MM.1S (cell line): ENCODE data around the gene BCAS3.

Source experiments
- DNase-seq: peaks from one replicate; pipeline ENCODE4 v3.0.0-alpha.2; 2015
- H2AFZ ChIP-seq: fragments of 300-600 bp; sonication (generic); 2 replicates; pipeline ENCODE4 v1.6.0; 2016; ENCODE audit warnings: antibody characterized with exemption, low read length
- H3F3A ChIP-seq: fragments of 300-600 bp; sonication (generic); 2 replicates; pipeline ENCODE4 v1.6.1; 2016; ENCODE audit warnings: mild to moderate bottlenecking, antibody characterized with exemption, low read length, moderate library complexity, mixed read lengths; ENCODE audit not compliant: insufficient read depth
- H3K27ac ChIP-seq: fragments of 300-600 bp; sonication (generic); 2 replicates; pipeline ENCODE4 v1.5.1; 2016; ENCODE audit warnings: mild to moderate bottlenecking, low read length
- H3K27me3 ChIP-seq: fragments of 300-600 bp; sonication (generic); replicated peaks from 2 replicates; pipeline ENCODE4 v1.6.0; 2016; ENCODE audit warnings: low read length; ENCODE audit not compliant: insufficient read depth
- H3K36me3 ChIP-seq: fragments of 300-600 bp; sonication (generic); replicated peaks from 2 replicates; pipeline ENCODE4 v1.6.1; 2016; ENCODE audit warnings: mild to moderate bottlenecking, low read length, mixed read lengths; ENCODE audit not compliant: insufficient read depth
- H3K4me1 ChIP-seq: fragments of 300-600 bp; sonication (generic); 2 replicates; pipeline ENCODE4 v1.6.1; 2016; ENCODE audit warnings: low read length, mixed read lengths
- H3K4me2 ChIP-seq: fragments of 300-600 bp; sonication (generic); 2 replicates; pipeline ENCODE4 v1.6.0; 2016; ENCODE audit warnings: low read depth, low read length
- H3K4me3 ChIP-seq: fragments of 300-600 bp; sonication (generic); 2 replicates; pipeline ENCODE4 v1.5.1; 2016; ENCODE audit warnings: low read length, mixed read lengths
- H3K79me2 ChIP-seq: fragments of 300-600 bp; sonication (generic); 2 replicates; pipeline ENCODE4 v1.6.1; 2016; ENCODE audit warnings: mixed run types, low read length, mixed read lengths
- H3K9ac ChIP-seq: fragments of 300-600 bp; sonication (generic); 2 replicates; pipeline ENCODE4 v1.6.1; 2016; ENCODE audit warnings: low read length, mixed read lengths
- H3K9me2 ChIP-seq: fragments of 300-600 bp; sonication (generic); replicated peaks from 2 replicates; pipeline ENCODE4 v1.6.1; 2016; ENCODE audit warnings: mild to moderate bottlenecking, low read length, mixed read lengths; ENCODE audit not compliant: insufficient read depth
- H3K9me3 ChIP-seq: fragments of 300-600 bp; sonication (generic); replicated peaks from 2 replicates; pipeline ENCODE4 v1.6.1; 2016; ENCODE audit warnings: mild to moderate bottlenecking, low read length, mixed read lengths; ENCODE audit not compliant: insufficient read depth
- H4K20me1 ChIP-seq: fragments of 300-600 bp; sonication (generic); 2 replicates; pipeline ENCODE4 v1.6.1; 2016; ENCODE audit warnings: mild to moderate bottlenecking, low read length, moderate library complexity, mixed read lengths; ENCODE audit not compliant: insufficient read depth
- EZH2 ChIP-seq: fragments of 300-600 bp; sonication (generic); optimal IDR thresholded peaks from 2 replicates; pipeline ENCODE3; 2017; ENCODE audit warnings: low read depth, mild to moderate bottlenecking, antibody characterized with exemption, low read length, mixed read lengths
- EZH2phosphoT487 ChIP-seq: fragments of 300-600 bp; sonication (generic); IDR thresholded peaks from 2 replicates; pipeline ENCODE4 v1.6.1; 2018; ENCODE audit warnings: antibody characterized with exemption, low read length
- TF ChIP-seq, protein P1 (sequence below): fragments of 300-600 bp; sonication (generic); IDR thresholded peaks from 2 replicates; pipeline ENCODE4 v1.5.1; 2016; ENCODE audit warnings: antibody characterized with exemption, low read length, mixed read lengths

The BCAS3 gene

GRCh38 chr17:61393904-61394629, 716.4 kb downstream of the BCAS3 start:
- H3K4me2 ChIP-seq = no peak overlapping the region
- H3K36me3 ChIP-seq = no peaks in the 10 kb centered on the region
- peaks cover 10% of the 10 kb centered on the region for H3K4me1 ChIP-seq
- no peaks in the 10 kb centered on the region for H3K9me3 ChIP-seq
- no peaks in the 10 kb centered on the region for H3K9me2 ChIP-seq
- no peak overlapping the region for H3K27ac ChIP-seq
- DNase-seq = no peak
- H3K4me3 ChIP-seq = no peak overlapping the region
- peaks cover 8% of the 10 kb centered on the region; the same call in 1 of the 2 replicates for H3F3A ChIP-seq
- no peak overlapping the region for H3K9ac ChIP-seq
- H3K79me2 ChIP-seq = no peaks in the 10 kb centered on the region
- TF ChIP-seq EZH2phosphoT487 = no peak
- TF ChIP-seq, protein P1, sequence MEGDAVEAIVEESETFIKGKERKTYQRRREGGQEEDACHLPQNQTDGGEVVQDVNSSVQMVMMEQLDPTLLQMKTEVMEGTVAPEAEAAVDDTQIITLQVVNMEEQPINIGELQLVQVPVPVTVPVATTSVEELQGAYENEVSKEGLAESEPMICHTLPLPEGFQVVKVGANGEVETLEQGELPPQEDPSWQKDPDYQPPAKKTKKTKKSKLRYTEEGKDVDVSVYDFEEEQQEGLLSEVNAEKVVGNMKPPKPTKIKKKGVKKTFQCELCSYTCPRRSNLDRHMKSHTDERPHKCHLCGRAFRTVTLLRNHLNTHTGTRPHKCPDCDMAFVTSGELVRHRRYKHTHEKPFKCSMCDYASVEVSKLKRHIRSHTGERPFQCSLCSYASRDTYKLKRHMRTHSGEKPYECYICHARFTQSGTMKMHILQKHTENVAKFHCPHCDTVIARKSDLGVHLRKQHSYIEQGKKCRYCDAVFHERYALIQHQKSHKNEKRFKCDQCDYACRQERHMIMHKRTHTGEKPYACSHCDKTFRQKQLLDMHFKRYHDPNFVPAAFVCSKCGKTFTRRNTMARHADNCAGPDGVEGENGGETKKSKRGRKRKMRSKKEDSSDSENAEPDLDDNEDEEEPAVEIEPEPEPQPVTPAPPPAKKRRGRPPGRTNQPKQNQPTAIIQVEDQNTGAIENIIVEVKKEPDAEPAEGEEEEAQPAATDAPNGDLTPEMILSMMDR = 0 out of 2 replicates have a peak, but pooled peaks have one; percentile 0
- H2AFZ ChIP-seq = no peak overlapping the region
- peaks cover 15% of the 10 kb centered on the region for H3K27me3 ChIP-seq
- no peaks in the 10 kb centered on the region for H4K20me1 ChIP-seq

DNA sequence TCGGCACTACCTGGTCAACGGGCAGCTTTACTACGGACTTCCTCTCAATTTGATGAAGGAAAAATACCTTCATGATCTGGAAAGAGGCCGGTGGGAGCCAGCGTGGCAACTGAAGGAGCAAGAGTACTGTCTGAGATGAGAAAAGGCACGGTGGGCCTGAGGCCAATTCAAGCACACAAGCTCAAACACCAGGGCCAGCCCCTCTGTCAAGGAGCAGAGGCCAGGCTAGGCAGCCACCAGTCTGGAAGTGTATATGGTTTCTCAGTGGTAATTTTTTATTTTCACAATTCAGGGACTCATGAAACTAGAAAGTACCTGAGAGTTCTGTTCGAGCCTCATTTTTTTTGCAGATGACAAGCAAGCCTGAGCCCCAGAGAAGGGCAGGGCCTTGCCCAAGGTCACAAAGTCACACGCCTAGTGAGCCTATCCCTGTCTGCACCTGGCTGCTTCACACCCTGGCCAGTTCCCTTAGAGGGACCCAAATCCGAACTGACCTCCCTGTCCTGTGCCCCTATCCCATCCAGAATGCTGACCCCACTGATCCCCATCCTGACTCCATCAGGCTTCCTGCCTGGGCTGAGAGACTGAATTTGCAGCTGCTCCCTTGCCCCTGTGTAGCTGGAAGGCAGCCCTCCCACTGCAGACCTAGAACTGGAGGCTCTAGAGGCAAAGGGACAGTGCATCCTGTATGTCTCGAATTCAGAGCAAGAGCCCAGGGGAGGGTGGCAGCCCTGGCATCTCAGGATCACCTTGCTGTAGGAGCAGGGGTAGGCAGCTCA, 717.2 kb downstream of the BCAS3 start:
- peaks cover 21% of the 10 kb centered on the region for H3K27me3 ChIP-seq
- peak; percentile 67 for DNase-seq
- no peak overlapping the region for H2AFZ ChIP-seq
- H3K9me3 ChIP-seq = no peaks in the 10 kb centered on the region
- no peaks in the 10 kb centered on the region for H4K20me1 ChIP-seq
- no peak overlapping the region; the same call in 1 of the 2 replicates for H3K4me2 ChIP-seq
- H3K9me2 ChIP-seq = no peaks in the 10 kb centered on the region
- H3F3A ChIP-seq = peaks cover 8% of the 10 kb centered on the region; the same call in 1 of the 2 replicates
- H3K36me3 ChIP-seq = no peaks in the 10 kb centered on the region
- H3K4me1 ChIP-seq = peaks cover 10% of the 10 kb centered on the region
- no peaks in the 10 kb centered on the region for H3K79me2 ChIP-seq
- H3K27ac ChIP-seq = no peak overlapping the region
- H3K4me3 ChIP-seq = no peak overlapping the region
- no peak overlapping the region for H3K9ac ChIP-seq
- TF ChIP-seq EZH2 (no peak), EZH2phosphoT487 (no peak)
- TF ChIP-seq, protein P1 = no peak

DNA sequence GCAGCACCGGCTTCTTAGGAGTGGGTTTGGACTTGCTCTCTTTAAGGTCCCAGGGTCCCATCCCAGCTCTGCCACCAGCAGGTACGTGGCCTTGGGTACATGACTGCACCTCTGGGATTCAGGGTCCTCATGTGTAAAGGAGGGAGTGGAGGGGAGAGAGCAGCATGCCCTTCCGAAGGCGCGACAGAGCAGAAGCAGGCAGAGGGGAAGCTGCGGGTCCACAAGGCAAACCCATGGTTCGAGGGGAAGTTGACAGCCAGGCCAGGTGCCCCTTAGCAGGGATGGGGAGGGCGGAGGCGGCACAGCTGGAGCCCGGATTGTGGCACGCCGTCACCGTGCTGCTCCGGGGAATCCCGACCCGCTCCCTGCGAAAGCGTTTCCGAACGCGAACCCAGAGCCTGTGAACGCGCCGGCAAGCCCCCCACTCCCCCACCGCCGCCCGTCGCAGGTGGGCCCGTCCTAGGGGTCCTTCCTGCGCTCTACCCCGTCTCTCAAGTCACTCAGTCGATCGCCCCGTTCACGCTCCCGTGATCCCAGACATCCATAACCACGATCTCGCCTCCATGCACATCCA, 717.8 kb downstream of the BCAS3 start:
- Histone ChIP-seq H3K9me3 (no peaks in the 10 kb centered on the region), H3K9me2 (no peaks in the 10 kb centered on the region), H3K27ac (no peak overlapping the region), H3K4me2 (no peak overlapping the region; the same call in 1 of the 2 replicates), H3K79me2 (no peaks in the 10 kb centered on the region), H3K27me3 (peaks cover 21% of the 10 kb centered on the region), H3K4me1 (peaks cover 10% of the 10 kb centered on the region), H3F3A (peaks cover 8% of the 10 kb centered on the region; the same call in 1 of the 2 replicates), H4K20me1 (no peaks in the 10 kb centered on the region), H3K9ac (no peak overlapping the region), H3K36me3 (no peaks in the 10 kb centered on the region), H2AFZ (no peak overlapping the region), H3K4me3 (no peak overlapping the region)
- no peak for DNase-seq
- no peak for TF ChIP-seq EZH2phosphoT487
- TF ChIP-seq, protein P1 = no peak
- no peak for TF ChIP-seq EZH2
